Upper lobe of left lung (tissue), 4 donors: ENCODE measurements around the gene NTF4.

ENCODE experiments used
- CTCF ChIP-seq, 6 experiments: fragments of 450-650 bp in 4 of 6; fragments of 200-600 bp in 2 of 6; sonication (generic) in 2 of 6; IDR thresholded peaks; one replicate each; pipeline ENCODE4 v1.5.1; 2016 to 2019; ENCODE audit warnings: antibody characterized with exemption in 6 of 6
- POLR2AphosphoS5 ChIP-seq, 2 donors: sonication (generic); formaldehyde crosslinking; IDR thresholded peaks; one replicate each; pipeline ENCODE4 v1.5.1; 2017; ENCODE audit warnings: antibody characterized with exemption in 2 of 2

GRCh38 chr19:49057636-49058234 is 6.9 kb downstream of the NTF4 start, which contains the start of gene CGB7:
- TF ChIP-seq POLR2AphosphoS5 (IDR thresholded peaks at IDR 0.05) (no peak), CTCF (IDR thresholded peaks at IDR 0.05) (no peak)
